Lower lobe of right lung (tissue), 2 donors: ENCODE results near the gene CLCA1. TPM values are rescaled to one million over a fixed set of nuclear protein-coding genes. Genes with fewer than 3 reads are reported as not detected.

Source experiments
- ATAC-seq, 2 donors: fragments of 200-7000 bp; cut with Tn5 transposase; one replicate each; pipeline ENCODE4 v1.9.1; 2020 to 2022; ENCODE audit warnings: mild to moderate bottlenecking in 2 of 2, moderate library complexity in 2 of 2
- DNase-seq: peaks from one replicate; pipeline ENCODE4 v3.0.0-alpha.2; 2020
- H3K27ac ChIP-seq: fragments of 200-600 bp; one replicate; pipeline ENCODE4 v1.8.0; 2022
- H3K27me3 ChIP-seq: fragments of 200-600 bp; one replicate; pipeline ENCODE4 v1.8.0; 2022; ENCODE audit warnings: low read depth
- H3K36me3 ChIP-seq: fragments of 200-600 bp; one replicate; pipeline ENCODE4 v1.8.0; 2022; ENCODE audit warnings: mild to moderate bottlenecking
- H3K4me1 ChIP-seq: fragments of 200-600 bp; one replicate; pipeline ENCODE4 v1.8.0; 2022
- H3K4me3 ChIP-seq: fragments of 200-600 bp; one replicate; pipeline ENCODE4 v1.8.0; 2022; ENCODE audit warnings: mild to moderate bottlenecking
- H3K9me3 ChIP-seq: fragments of 200-600 bp; one replicate; pipeline ENCODE4 v1.8.0; 2022
- intact Hi-C: fragments of 100-400 bp; cut with DNase I; formaldehyde crosslinking; loops from one replicate; pipeline ENCODE4 v1.11.0; 2022
- total RNA-seq: library from RNA; stranded (reverse); fragmentation: NEBNext Ultra II Directional; extraction: Animal tissue kit (Norgen Biotek cat#: 25700); gene quantifications from one replicate; pipeline ENCODE4 v1.2.1, GENCODE V29; 2021
- TF ChIP-seq, protein P1 (sequence below): fragments of 200-600 bp; IDR thresholded peaks from one replicate; pipeline ENCODE4 v1.8.0; 2022; ENCODE audit warnings: antibody characterized with exemption, mild to moderate bottlenecking
- donor health status: DM: no; HTN: yes; CAD: no; lungs with severe emphysema.

The CLCA1 gene
- total RNA-seq, 1 donor from 2014 or later: not detected

DNA sequence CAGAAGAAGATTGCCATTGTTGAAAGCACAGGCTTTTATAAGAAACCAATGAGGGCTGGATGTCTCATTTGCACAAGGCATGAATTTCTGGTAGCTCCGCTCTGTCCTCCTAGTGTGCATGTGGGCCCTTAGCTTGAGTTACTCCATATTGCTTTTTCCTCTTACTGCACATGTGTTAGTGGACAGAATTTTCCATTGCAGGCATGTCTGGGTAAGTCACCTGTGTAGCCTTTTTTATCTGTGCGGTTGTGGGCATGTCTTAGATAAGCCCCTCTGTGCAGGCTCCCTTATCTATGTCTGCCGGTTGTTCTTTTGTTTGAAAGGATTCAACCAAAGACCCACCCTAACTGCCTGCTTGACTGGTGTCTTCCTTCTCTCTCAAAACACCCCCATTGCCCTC, 7.2 kb upstream of the CLCA1 start:
- H3K36me3 ChIP-seq: no peaks in the 10 kb centered on the region
- no peaks in the 10 kb centered on the region for H3K9me3 ChIP-seq
- no peaks in the 10 kb centered on the region for H3K27me3 ChIP-seq
- H3K4me3 ChIP-seq: no peak overlapping the region
- TF ChIP-seq, protein P1, sequence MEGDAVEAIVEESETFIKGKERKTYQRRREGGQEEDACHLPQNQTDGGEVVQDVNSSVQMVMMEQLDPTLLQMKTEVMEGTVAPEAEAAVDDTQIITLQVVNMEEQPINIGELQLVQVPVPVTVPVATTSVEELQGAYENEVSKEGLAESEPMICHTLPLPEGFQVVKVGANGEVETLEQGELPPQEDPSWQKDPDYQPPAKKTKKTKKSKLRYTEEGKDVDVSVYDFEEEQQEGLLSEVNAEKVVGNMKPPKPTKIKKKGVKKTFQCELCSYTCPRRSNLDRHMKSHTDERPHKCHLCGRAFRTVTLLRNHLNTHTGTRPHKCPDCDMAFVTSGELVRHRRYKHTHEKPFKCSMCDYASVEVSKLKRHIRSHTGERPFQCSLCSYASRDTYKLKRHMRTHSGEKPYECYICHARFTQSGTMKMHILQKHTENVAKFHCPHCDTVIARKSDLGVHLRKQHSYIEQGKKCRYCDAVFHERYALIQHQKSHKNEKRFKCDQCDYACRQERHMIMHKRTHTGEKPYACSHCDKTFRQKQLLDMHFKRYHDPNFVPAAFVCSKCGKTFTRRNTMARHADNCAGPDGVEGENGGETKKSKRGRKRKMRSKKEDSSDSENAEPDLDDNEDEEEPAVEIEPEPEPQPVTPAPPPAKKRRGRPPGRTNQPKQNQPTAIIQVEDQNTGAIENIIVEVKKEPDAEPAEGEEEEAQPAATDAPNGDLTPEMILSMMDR: no peak
- no peaks in the 10 kb centered on the region for H3K4me1 ChIP-seq
- DNase-seq (no peak), ATAC-seq (no peak)
- H3K27ac ChIP-seq: no peak overlapping the region
- intact Hi-C loops: no loop called here

DNA sequence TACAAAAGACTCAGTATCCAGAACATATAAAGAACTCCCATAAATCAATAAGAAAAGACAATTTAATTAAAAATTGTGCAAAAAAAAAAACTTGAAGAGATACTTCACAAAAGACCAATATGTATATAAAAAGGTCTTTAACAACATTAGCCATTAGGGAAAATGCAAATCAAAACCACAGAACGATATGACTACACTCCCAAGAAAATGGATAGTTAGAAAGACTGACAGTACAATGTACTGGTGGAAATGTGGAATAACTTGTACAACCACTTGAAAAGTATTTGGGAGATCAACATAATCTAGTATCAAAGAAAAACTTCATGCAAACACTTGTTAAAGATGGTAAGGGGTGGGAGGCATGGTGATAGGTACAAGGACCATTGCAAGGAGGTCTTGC, 3.9 kb upstream of the CLCA1 start:
- ATAC-seq: no peak
- Histone ChIP-seq H3K9me3 (no peaks in the 10 kb centered on the region), H3K4me3 (no peak overlapping the region), H3K27ac (no peak overlapping the region), H3K36me3 (no peaks in the 10 kb centered on the region), H3K4me1 (no peaks in the 10 kb centered on the region), H3K27me3 (no peaks in the 10 kb centered on the region)
- intact Hi-C loops: no loop called here
- TF ChIP-seq, protein P1: no peak
- no peak for DNase-seq

DNA sequence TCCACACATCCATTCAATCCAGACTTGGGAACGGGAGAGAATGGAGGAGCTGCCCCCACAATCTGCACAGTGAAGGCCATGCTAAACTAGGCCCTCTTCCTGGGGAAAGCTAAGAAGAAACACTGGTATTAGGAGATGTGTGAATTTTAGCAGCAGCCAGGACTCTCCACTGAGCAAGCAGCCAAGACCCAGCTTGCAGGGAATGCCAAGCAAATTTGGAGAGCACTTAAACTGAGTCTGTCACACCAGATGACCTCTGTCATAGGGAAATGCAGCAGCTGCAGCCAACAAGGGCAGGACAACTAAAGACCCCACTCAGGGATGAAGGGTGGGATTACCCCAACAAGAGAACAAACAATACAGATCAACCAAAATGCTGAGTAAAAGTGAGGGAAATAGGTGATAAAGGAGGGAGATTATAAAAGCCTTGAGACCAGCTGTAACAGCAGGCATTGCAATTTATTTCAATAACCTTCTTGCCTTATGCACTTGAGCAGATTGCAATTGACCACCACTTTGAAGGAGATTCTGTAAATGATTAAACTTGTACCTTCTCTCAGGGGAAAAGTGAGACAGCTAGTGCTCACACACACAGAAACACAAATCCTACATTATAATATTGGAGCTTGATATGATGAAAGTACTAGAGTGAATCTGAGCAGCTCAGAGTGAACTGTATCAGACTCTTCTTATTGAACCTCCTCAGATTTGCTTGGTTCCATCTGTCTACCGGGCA, 2.5 kb upstream of the CLCA1 start:
- DNase-seq: no peak
- H3K27me3 ChIP-seq: no peaks in the 10 kb centered on the region
- intact Hi-C loops: no loop called here
- H3K4me1 ChIP-seq: no peaks in the 10 kb centered on the region
- ATAC-seq: peak; percentile 28 to 30
- H3K27ac ChIP-seq: no peak overlapping the region
- H3K9me3 ChIP-seq: no peaks in the 10 kb centered on the region
- H3K4me3 ChIP-seq: no peak overlapping the region
- TF ChIP-seq, protein P1: no peak
- H3K36me3 ChIP-seq: no peaks in the 10 kb centered on the region

DNA sequence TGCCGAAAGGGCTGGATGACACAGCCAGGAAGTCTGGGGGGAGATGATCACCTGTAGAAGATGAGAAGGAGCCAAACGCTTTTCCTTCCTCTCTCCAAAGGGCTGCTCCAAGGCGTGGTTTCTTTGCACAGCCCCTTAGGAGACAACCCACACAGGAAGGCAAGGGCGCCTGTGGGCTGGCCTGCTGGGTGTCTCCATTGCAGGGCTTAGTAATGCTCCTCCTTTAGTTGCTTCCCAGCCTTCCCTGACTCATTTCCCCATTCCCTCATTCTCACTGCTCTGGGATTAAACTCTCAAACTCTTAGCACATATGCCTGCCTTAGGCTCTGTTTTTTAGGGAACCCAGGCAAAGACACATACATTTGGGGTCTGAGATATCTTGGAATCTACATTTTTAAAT, 1.7 kb upstream of the CLCA1 start:
- ATAC-seq: no peak
- no peaks in the 10 kb centered on the region for H3K36me3 ChIP-seq

DNA sequence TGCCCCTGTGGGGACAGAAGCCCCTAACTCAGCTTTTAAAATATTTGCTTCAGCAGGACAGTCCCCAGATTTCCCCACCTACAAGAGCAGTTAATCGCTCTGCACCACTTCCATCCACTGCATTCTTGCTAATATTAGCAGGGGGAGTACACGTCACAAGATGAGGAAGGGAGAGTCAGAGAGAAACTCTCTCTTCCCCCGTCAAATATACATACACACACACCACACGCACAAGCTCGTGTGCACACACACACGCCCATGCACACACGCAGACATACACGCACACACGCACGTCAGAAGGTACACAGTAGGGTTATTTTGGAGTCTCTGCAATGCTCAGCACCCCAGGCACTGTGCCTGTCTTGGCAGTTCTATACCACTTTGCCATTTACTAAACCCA, 2.1 kb downstream of the CLCA1 start:
- H3K27ac ChIP-seq: no peak overlapping the region
- ATAC-seq: no peak

More for the DNA sequence above, 1.7 kb upstream of the CLCA1 start:
- TF ChIP-seq, protein P1: no peak
- DNase-seq: no peak
- intact Hi-C loops: no loop called here
- Histone ChIP-seq H3K27me3 (no peaks in the 10 kb centered on the region), H3K27ac (no peak overlapping the region), H3K4me1 (no peaks in the 10 kb centered on the region), H3K4me3 (no peak overlapping the region), H3K9me3 (no peaks in the 10 kb centered on the region)

More for the DNA sequence above, 2.1 kb downstream of the CLCA1 start:
- Histone ChIP-seq H3K9me3 (no peaks in the 10 kb centered on the region), H3K4me3 (no peak overlapping the region), H3K4me1 (no peaks in the 10 kb centered on the region), H3K27me3 (no peaks in the 10 kb centered on the region), H3K36me3 (no peaks in the 10 kb centered on the region)
- TF ChIP-seq, protein P1: no peak
- no peak for DNase-seq
- intact Hi-C loops: no loop called here
